Fibroblast of skin of scalp (primary cell): Measurements from ENCODE around the gene PTPRO.

Experiments
- DNase-seq: peaks from one replicate; pipeline ENCODE4 v3.0.0-alpha.2; 2013

Gene PTPRO

DNA sequence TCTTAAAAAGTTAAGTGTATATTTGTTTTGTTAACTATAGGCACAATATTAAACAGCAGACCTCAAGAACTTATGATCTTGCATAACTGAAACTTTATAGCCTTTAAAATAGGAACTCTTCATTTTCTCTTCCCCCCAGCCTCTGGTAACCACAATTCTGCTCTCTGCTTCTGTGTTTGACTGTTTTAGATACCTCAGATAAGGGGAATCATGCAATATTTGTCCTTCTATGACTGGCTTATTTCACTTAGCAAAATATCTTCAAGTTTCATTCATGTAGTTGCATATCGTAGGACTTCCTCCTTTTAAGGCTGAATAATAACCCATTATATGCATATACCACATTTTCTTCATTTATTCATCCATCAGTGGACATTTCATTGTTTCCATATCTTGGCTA is 131.3 kb downstream of the PTPRO start:
- DNase-seq, result no peak

DNA sequence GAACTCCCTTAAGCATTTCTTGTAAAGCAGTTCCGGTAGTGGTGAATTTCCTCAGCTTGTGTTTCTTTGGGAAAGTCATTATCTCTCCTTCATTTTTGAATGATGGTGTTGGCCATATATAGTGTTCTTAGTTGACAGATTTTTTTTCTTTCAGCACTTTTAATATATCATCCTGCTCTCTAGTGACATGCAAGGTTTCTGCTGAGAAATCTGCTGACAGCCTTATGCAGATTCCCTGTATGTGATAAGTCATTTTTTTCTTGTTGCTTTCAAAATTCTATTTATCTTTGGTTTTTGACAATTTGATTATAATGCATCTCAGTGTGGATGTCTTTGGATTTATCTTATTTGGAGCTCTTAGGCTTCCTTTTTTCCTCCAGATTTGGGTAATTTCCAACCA is 135.7 kb downstream of the PTPRO start:
- no peak for DNase-seq

GRCh38 chr12:15468911-15469310 is 146.6 kb downstream of the PTPRO start:
- DNase-seq, result no peak

DNA sequence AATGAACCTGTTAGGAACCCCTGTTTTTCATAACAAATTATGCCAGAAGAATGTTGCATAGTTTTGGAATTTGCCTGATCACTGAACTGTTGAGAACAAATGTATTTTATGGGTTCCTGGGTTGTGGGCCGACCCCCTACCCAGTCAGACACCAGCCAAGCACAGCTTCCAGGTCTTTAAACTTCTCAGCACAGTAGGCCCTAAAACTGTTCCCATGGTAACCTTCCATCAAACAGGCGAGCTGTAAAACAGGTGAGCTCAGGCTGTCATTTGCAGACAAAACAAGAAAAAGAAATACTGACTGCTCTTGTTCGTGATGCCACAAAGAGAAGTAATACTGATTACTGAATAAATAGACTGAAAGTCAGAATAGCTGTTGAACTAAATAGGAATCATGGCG is 147.0 kb downstream of the PTPRO start:
- no peak for DNase-seq

- no peak for DNase-seq
Measured at GRCh38 chr12:15472036-15472435, 149.7 kb downstream of the PTPRO start.

DNA sequence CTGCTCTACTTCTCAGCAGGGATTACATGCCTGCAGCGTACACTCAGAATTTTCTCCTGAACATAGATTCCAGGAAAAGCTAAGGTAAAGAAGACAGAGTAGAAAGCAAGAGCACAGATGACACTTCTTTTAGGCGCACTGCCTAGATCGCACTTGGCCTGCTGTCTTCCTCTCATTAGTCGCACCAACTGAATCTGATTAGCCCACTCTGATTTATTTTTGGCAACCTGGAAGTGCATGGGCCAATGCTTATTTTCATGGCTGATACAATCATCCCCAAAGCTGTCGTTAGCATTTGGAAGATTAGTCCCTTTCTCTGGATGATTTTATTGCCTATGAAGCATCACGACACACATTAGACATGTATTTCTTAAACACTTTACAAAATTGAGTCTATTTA is 152.5 kb downstream of the PTPRO start:
- no peak for DNase-seq

DNA sequence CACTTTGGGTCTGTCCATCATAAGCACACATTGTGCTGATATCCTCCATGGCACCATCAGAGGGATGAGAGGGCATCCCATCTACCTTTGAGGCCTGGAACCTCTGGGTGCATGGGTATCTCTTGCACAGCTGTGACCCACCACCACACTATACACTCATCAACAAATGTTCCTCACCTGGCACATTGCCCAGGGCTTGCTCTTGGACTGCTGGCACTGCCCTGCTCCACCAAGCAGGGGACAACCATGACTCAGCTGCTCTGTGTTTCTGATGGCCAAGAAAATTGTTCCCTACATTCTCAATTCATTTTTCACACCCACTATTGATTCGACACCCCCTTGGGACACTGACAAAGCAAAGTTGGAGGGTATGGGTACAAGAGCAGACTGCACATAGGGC is 155.5 kb downstream of the PTPRO start:
- no peak for DNase-seq

- no peak for DNase-seq
Measured at GRCh38 chr12:15481846-15482245, 159.5 kb downstream of the PTPRO start.

- DNase-seq, result no peak
Measured at GRCh38 chr12:15485466-15485865, 163.2 kb downstream of the PTPRO start.

- DNase-seq, result no peak
Measured at GRCh38 chr12:15486859-15487258, 164.6 kb downstream of the PTPRO start.

- no peak for DNase-seq
Measured at GRCh38 chr12:15488481-15488880, 166.2 kb downstream of the PTPRO start.

GRCh38 chr12:15494329-15495046 is 172.2 kb downstream of the PTPRO start:
- no peak for DNase-seq

DNA sequence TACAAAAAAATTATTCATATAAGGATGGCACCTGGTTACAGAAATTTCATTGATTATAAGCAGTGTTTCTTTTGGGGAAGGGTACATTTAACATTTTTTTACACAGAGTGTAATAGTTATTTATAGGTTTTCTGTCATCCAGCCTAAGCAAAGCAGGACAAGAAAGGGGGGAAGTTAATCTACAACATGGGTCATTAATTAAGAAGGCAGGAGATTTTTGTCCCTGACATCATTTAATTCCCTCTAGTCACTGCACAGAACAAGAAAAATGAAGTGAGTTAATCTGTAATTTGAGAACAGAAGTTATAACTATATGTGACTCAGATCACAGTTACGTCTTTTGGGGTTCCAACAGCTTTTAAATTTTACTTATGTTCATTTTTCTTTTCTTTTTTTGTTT is 173.4 kb downstream of the PTPRO start:
- DNase-seq, result no peak

- DNase-seq, result no peak
Measured at GRCh38 chr12:15496738-15497137, 174.4 kb downstream of the PTPRO start.

- no peak for DNase-seq
Measured at GRCh38 chr12:15497671-15498292, 175.5 kb downstream of the PTPRO start.

DNA sequence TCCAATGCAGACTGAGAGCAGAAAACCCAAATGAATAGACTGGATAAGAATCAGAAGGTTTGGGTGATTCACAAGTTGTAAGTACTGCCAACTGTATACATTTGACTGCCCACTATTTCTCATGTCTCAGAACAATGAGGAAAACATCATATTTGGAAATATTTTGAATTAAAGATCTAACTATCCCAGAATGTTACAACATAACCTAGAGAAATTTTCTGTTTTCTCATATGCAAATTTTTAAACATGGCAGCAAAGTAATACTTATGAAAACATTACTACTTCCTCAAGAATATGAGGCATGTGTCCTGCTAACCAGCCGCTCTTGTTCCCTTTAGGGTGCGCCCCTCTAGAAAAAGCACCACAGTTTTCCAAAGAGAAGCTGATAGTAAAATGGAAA is 179.9 kb downstream of the PTPRO start:
- no peak for DNase-seq

DNA sequence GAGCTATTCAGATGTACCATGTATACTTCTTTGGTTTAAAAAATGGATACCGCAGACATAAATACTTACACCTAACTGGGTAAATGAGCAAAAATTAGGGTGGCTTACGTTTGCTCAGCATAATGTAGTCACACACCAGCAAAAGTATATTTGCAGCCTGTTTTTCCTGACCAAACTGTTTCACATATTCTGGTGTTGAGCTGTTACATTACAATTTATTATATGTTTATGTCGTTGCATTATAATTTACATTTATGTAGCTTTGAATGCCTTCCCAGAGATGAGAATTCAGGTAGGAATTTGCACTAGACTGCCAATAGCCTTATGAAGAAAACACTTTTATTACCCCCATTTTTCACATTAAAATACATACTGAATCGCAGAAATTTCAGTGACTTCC is 183.3 kb downstream of the PTPRO start:
- no peak for DNase-seq

DNA sequence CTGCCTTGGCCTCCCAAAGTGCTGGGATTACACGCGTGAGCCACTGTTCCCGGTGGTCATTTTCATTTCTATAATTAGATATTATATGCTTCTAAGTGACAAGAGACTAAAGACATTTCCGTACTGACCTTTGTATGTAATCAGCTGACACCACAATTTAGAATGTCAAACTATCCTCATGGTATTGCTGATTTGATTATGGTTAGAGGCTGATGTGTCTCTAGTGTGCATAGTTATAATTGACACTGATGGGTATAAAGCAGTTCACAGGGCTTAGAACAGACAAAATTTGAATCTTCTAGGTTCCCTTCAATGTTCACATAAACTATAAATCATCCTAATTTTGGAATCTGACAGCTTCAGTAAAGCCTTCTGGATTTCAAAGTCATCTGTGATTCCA is 192.7 kb downstream of the PTPRO start:
- DNase-seq, result no peak

DNA sequence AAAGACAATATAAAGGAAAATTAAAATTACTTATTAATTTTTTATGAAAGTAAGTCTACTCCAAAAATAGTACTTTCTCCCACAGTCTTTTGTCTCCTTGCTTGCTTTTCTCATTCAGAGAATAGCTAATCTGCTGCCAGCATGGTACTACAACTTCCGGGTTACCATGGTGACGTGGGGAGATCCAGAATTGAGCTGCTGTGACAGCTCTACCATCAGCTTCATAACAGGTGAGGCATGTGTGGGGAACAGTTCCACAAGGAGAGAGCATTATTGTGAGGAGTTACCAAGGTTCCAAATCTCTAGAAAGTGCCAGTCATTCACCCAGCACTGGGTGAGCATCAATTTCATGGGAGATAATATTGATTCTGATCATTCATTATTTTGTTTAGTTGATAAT is 197.8 kb downstream of the PTPRO start:
- no peak for DNase-seq

DNA sequence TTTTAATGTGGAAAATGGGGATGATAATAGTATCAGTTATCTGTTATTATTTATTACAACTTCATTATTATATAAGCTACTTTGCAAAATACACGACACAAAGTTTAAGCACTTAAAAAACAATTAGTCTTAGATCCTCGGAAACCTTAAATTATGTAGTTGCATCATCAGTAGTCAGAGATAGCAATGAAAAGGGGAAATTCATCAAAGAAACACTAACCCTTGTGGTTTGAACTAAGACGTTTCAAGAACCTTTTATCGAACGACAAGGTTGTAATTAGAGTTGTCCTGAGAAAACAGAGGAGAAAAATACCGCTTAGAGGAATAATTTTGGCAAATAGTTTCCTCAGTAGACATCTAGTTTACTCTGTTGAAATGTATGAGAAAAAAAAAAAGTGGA is 198.5 kb downstream of the PTPRO start:
- no peak for DNase-seq

DNA sequence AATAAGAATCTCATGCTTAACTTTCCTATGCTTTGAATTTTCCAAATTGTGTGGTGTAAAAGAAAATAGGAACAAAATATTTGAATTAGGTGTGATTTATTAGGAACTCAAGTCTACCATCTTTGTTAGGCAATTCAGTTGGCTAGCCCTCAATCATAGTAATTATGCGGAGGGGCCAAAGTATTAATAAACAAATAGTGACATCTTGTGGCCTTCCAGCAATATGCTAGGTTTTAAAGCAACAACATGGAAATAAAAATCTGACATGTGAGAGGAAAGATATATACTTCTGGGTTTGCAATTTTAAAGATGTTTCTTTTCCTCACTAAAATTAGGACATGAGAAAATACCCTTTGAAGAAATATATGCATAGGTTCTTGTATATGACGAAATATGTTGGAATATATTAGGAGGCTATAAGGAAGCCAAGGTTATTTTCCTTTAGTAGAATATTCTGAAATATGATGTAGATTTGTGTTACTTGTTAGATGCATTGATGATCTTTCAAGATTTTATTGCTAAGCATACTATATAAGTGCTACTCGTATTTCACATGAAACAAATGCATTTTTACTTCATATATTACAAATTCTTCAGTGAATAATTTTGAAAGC is 200.4 kb downstream of the PTPRO start:
- DNase-seq, result peak; percentile 62

GRCh38 chr12:15525441-15525840 is 203.1 kb downstream of the PTPRO start:
- DNase-seq, result no peak

- DNase-seq, result no peak
Measured at GRCh38 chr12:15526033-15526432, 203.7 kb downstream of the PTPRO start.
